ENCODE data around the gene KDM1A.

Gene KDM1A

DNA sequence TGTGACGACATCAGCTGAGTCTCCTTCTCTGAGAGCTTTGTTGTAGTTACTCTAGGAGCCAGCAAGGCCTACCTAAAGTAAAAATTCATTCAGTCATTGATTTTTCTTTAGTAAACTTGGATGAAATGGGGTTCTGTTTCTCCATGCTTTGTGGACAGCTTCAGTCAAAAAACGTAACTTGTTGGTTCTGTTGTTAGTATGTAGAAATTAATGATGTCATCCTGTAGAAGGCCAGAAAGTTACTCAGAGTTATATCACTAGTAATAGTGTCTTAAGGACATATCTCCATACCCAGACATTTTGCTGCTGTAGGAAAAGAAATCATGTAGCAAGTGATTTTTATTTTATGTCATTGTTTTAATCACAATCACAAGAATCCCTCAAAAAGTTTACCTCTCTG, 43.0 kb downstream of the KDM1A start:
- Histone ChIP-seq H3K4me3 (ENCODE audit: low read length) (no peak overlapping the region), H3K9ac (ENCODE audit: low read length) (no peak overlapping the region), H4K5ac (ENCODE audit: low read length) (no peak overlapping the region), H3K23ac (ENCODE audit: low read length) (no peak overlapping the region), H3K4me1 (ENCODE audit: control insufficient read depth, low read depth, low read length) (no peaks in the 10 kb centered on the region), H4K8ac (ENCODE audit: low read depth, low read length) (no peak overlapping the region), H2BK5ac (ENCODE audit: low read length) (no peak overlapping the region), H3K4me2 (ENCODE audit: low read length) (no peak overlapping the region), H3K79me2 (ENCODE audit: control insufficient read depth, insufficient read depth, low read length) (peaks cover 2% of the 10 kb centered on the region), H2AK5ac (ENCODE audit: low read length) (no peak overlapping the region), H3K36me3 (ENCODE audit: control insufficient read depth, insufficient read depth, low read length) (peaks cover 7% of the 10 kb centered on the region), H3K18ac (ENCODE audit: low read length) (no peak overlapping the region), H3K56ac (ENCODE audit: low read length) (no peak overlapping the region), H3K27me3 (ENCODE audit: insufficient read depth, low read length, poor library complexity) (no peaks in the 10 kb centered on the region), H2BK120ac (ENCODE audit: low read depth, low read length) (no peak overlapping the region), H3K79me1 (ENCODE audit: low read length) (peaks cover 8% of the 10 kb centered on the region), H3K4ac (ENCODE audit: low read depth, low read length) (no peak overlapping the region), H3K27ac (ENCODE audit: low read depth, low read length) (no peak overlapping the region), H2BK15ac (replicated peaks; ENCODE audit: low read depth) (no peak overlapping the region)
- no peak for DNase-seq
- WGBS (ENCODE audit: extremely low coverage, insufficient coverage, low lambda C conversion rate) = no CpG with 5 or more reads among the region's 2 CpGs

DNA sequence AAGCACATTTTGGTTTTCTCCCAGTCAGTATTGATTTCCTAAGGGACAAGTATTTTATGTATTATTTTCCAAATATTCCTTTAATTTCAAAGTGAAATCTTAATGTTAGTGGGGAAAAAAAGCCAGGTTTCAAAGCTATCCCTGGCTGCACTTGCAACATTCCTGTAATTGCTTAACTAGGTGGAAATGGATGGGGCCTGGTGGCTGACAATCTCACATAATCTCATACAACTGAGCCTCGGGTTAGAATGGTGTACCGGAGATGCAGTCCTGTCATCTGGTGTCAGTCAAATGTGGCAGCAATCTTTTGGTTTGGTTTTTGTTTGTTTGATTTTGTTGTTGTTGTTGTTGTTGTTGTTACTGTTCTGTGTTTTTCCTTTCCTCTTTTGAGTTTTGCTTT, 46.1 kb downstream of the KDM1A start:
- Histone ChIP-seq H4K8ac (ENCODE audit: low read depth, low read length) (no peak overlapping the region), H3K56ac (ENCODE audit: low read length) (no peak overlapping the region), H4K5ac (ENCODE audit: low read length) (no peak overlapping the region), H3K23ac (ENCODE audit: low read length) (no peak overlapping the region), H3K79me2 (ENCODE audit: control insufficient read depth, insufficient read depth, low read length) (peaks cover 3% of the 10 kb centered on the region), H3K4me3 (ENCODE audit: low read length) (no peak overlapping the region), H2BK15ac (replicated peaks; ENCODE audit: low read depth) (no peak overlapping the region), H3K4me2 (ENCODE audit: low read length) (no peak overlapping the region), H3K79me1 (ENCODE audit: low read length) (peaks cover 10% of the 10 kb centered on the region), H3K27ac (ENCODE audit: low read depth, low read length) (no peak overlapping the region), H3K27me3 (ENCODE audit: insufficient read depth, low read length, poor library complexity) (no peaks in the 10 kb centered on the region), H3K9ac (ENCODE audit: low read length) (no peak overlapping the region), H2AK5ac (ENCODE audit: low read length) (no peak overlapping the region), H3K4me1 (ENCODE audit: control insufficient read depth, low read depth, low read length) (no peaks in the 10 kb centered on the region), H2BK120ac (ENCODE audit: low read depth, low read length) (no peak overlapping the region), H3K36me3 (ENCODE audit: control insufficient read depth, insufficient read depth, low read length) (peaks cover 10% of the 10 kb centered on the region), H3K4ac (ENCODE audit: low read depth, low read length) (no peak overlapping the region), H3K18ac (ENCODE audit: low read length) (no peak overlapping the region), H2BK5ac (ENCODE audit: low read length) (no peak overlapping the region)
- no peak for DNase-seq
- no CpG with 5 or more reads among the region's 2 CpGs for WGBS (ENCODE audit: extremely low coverage, insufficient coverage, low lambda C conversion rate)

DNA sequence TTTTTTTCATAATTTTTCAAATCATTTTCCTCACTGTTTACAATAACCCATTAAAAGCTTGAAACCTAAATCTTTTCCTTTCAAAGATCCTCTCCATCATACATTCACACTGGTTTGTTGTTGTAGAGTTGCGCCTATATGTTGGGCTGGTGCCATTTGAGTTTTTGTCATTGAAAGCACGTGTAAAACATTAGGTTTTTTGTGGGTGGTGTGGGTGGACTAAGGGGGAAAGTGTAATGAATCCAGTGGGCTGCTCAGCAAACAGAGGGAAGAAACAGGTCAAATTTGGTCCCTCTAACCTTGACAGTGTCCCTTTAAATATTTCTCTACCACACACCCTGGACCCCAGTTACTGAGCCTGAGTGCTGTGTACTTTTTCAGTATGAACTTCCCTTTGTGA, 46.8 kb downstream of the KDM1A start:
- no peaks in the 10 kb centered on the region for H3K4me1 ChIP-seq (ENCODE audit: control insufficient read depth, low read depth, low read length)
- H4K8ac ChIP-seq (ENCODE audit: low read depth, low read length) = no peak overlapping the region
- peaks cover 3% of the 10 kb centered on the region for H3K79me2 ChIP-seq (ENCODE audit: control insufficient read depth, insufficient read depth, low read length)
- no peaks in the 10 kb centered on the region for H3K27me3 ChIP-seq (ENCODE audit: insufficient read depth, low read length, poor library complexity)
- H4K5ac ChIP-seq (ENCODE audit: low read length) = no peak overlapping the region
- no peak overlapping the region for H3K23ac ChIP-seq (ENCODE audit: low read length)
- H2BK120ac ChIP-seq (ENCODE audit: low read depth, low read length) = no peak overlapping the region
- no CpG with 5 or more reads among the region's 2 CpGs for WGBS (ENCODE audit: extremely low coverage, insufficient coverage, low lambda C conversion rate)
- no peak overlapping the region for H2AK5ac ChIP-seq (ENCODE audit: low read length)
- peaks cover 9% of the 10 kb centered on the region for H3K79me1 ChIP-seq (ENCODE audit: low read length)
- H3K9ac ChIP-seq (ENCODE audit: low read length) = no peak overlapping the region
- H3K36me3 ChIP-seq (ENCODE audit: control insufficient read depth, insufficient read depth, low read length) = peaks cover 8% of the 10 kb centered on the region
- H3K27ac ChIP-seq (ENCODE audit: low read depth, low read length) = no peak overlapping the region
- no peak overlapping the region for H3K4ac ChIP-seq (ENCODE audit: low read depth, low read length)
- no peak overlapping the region for H2BK5ac ChIP-seq (ENCODE audit: low read length)
- H3K4me2 ChIP-seq (ENCODE audit: low read length) = no peak overlapping the region
- H3K18ac ChIP-seq (ENCODE audit: low read length) = no peak overlapping the region
- H3K4me3 ChIP-seq (ENCODE audit: low read length) = no peak overlapping the region
- no peak overlapping the region for H2BK15ac ChIP-seq (replicated peaks; ENCODE audit: low read depth)
- DNase-seq = no peak
- no peak overlapping the region for H3K56ac ChIP-seq (ENCODE audit: low read length)

DNA sequence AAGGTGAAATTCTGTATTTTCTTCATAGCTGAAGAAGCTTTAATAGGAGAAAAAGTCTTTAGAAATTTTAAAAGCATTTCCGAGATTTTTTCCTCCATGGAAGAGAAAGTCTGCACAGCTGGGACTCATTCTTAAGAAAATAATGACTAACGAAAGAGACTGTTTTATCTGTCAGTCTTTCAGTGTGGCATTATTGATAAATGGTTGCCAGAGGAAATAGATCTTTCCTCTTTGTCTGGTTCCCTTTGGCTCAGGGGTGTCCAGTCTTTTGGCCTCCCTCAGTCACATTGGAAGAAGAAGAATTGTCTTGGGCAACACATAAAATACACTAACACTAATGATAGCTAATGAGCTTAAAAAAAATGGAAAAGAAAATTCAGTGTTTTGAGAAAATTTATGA, 49.9 kb downstream of the KDM1A start:
- H3K4me2 ChIP-seq (ENCODE audit: low read length) = no peak overlapping the region
- H4K8ac ChIP-seq (ENCODE audit: low read depth, low read length) = no peak overlapping the region
- H3K18ac ChIP-seq (ENCODE audit: low read length) = no peak overlapping the region
- H3K27ac ChIP-seq (ENCODE audit: low read depth, low read length) = no peak overlapping the region
- H2BK120ac ChIP-seq (ENCODE audit: low read depth, low read length) = no peak overlapping the region
- no peak overlapping the region for H2AK5ac ChIP-seq (ENCODE audit: low read length)
- peaks cover 3% of the 10 kb centered on the region for H3K79me2 ChIP-seq (ENCODE audit: control insufficient read depth, insufficient read depth, low read length)
- H2BK15ac ChIP-seq (replicated peaks; ENCODE audit: low read depth) = no peak overlapping the region
- H3K4me1 ChIP-seq (ENCODE audit: control insufficient read depth, low read depth, low read length) = no peaks in the 10 kb centered on the region
- no peaks in the 10 kb centered on the region for H3K27me3 ChIP-seq (ENCODE audit: insufficient read depth, low read length, poor library complexity)
- no peak overlapping the region for H4K5ac ChIP-seq (ENCODE audit: low read length)
- H3K56ac ChIP-seq (ENCODE audit: low read length) = no peak overlapping the region
- H3K79me1 ChIP-seq (ENCODE audit: low read length) = peaks cover 9% of the 10 kb centered on the region
- no peak overlapping the region for H3K4me3 ChIP-seq (ENCODE audit: low read length)
- H3K4ac ChIP-seq (ENCODE audit: low read depth, low read length) = no peak overlapping the region
- no peak overlapping the region for H2BK5ac ChIP-seq (ENCODE audit: low read length)
- H3K36me3 ChIP-seq (ENCODE audit: control insufficient read depth, insufficient read depth, low read length) = peaks cover 8% of the 10 kb centered on the region
- H3K9ac ChIP-seq (ENCODE audit: low read length) = no peak overlapping the region
- no peak overlapping the region for H3K23ac ChIP-seq (ENCODE audit: low read length)
- DNase-seq = no peak
- WGBS (ENCODE audit: extremely low coverage, insufficient coverage, low lambda C conversion rate) = no CpG with 5 or more reads among the region's 2 CpGs

DNA sequence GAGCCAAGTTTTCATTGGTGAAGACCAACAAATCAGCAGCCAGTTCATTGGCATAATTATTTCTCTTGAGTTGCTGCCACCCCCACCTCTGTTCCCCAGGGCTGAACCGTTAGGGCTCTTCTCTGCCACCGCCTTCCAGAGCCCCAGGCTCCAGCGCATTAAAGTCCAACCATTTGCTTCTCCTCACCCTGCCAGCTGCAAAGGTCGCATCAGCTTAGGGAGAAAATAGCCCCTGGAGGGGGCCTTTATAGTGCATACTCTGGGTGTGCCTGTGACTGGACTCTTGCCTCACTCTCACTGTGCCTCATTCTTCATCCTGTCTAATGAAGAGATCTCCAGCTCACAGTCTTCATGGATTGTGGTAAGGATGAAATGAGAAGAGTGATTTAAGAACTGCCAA, 50.4 kb downstream of the KDM1A start:
- no peak overlapping the region for H3K27ac ChIP-seq (ENCODE audit: low read depth, low read length)
- no peaks in the 10 kb centered on the region for H3K4me1 ChIP-seq (ENCODE audit: control insufficient read depth, low read depth, low read length)
- no peak overlapping the region for H3K4me2 ChIP-seq (ENCODE audit: low read length)
- peaks cover 6% of the 10 kb centered on the region for H3K79me1 ChIP-seq (ENCODE audit: low read length)
- H4K5ac ChIP-seq (ENCODE audit: low read length) = no peak overlapping the region
- H3K4me3 ChIP-seq (ENCODE audit: low read length) = no peak overlapping the region
- peaks cover 8% of the 10 kb centered on the region for H3K36me3 ChIP-seq (ENCODE audit: control insufficient read depth, insufficient read depth, low read length)
- no CpG with 5 or more reads among the region's 4 CpGs for WGBS (ENCODE audit: extremely low coverage, insufficient coverage, low lambda C conversion rate)
- no peak overlapping the region for H2BK5ac ChIP-seq (ENCODE audit: low read length)
- no peak for DNase-seq
- no peaks in the 10 kb centered on the region for H3K27me3 ChIP-seq (ENCODE audit: insufficient read depth, low read length, poor library complexity)
- H3K56ac ChIP-seq (ENCODE audit: low read length) = no peak overlapping the region
- H3K23ac ChIP-seq (ENCODE audit: low read length) = no peak overlapping the region
- no peak overlapping the region for H2AK5ac ChIP-seq (ENCODE audit: low read length)
- H2BK120ac ChIP-seq (ENCODE audit: low read depth, low read length) = no peak overlapping the region
- no peak overlapping the region for H4K8ac ChIP-seq (ENCODE audit: low read depth, low read length)
- H3K9ac ChIP-seq (ENCODE audit: low read length) = no peak overlapping the region
- no peak overlapping the region for H2BK15ac ChIP-seq (replicated peaks; ENCODE audit: low read depth)
- H3K4ac ChIP-seq (ENCODE audit: low read depth, low read length) = no peak overlapping the region
- no peak overlapping the region for H3K18ac ChIP-seq (ENCODE audit: low read length)
- H3K79me2 ChIP-seq (ENCODE audit: control insufficient read depth, insufficient read depth, low read length) = peaks cover 2% of the 10 kb centered on the region

DNA sequence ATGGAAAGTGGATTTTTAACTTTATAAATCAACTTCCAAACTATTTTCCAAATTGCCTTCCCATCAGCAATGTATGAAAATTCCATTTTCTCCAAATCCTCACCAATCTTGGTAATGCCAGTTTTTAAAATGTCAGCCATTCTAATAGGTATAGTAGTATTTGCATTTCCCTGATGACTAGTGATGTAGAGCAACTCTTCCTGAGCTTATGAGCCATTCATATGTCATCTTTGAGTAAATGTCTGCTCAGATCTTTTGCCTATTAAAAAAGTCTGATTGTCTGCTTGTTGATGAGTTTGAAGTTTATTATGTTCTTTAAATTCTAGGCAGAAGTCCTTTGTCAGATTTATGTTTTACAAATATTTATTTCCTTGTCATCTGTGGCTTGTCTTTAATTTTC, 54.7 kb downstream of the KDM1A start:
- peaks cover 11% of the 10 kb centered on the region for H3K36me3 ChIP-seq (ENCODE audit: control insufficient read depth, insufficient read depth, low read length)
- H3K79me1 ChIP-seq (ENCODE audit: low read length) = no peaks in the 10 kb centered on the region
- DNase-seq = no peak

More for the DNA sequence above, 54.7 kb downstream of the KDM1A start:
- Histone ChIP-seq H3K18ac (ENCODE audit: low read length) (no peak overlapping the region), H3K4me3 (ENCODE audit: low read length) (no peak overlapping the region), H3K4ac (ENCODE audit: low read depth, low read length) (no peak overlapping the region), H3K23ac (ENCODE audit: low read length) (no peak overlapping the region), H3K9ac (ENCODE audit: low read length) (no peak overlapping the region), H4K5ac (ENCODE audit: low read length) (no peak overlapping the region), H3K56ac (ENCODE audit: low read length) (no peak overlapping the region), H3K27ac (ENCODE audit: low read depth, low read length) (no peak overlapping the region), H3K4me1 (ENCODE audit: control insufficient read depth, low read depth, low read length) (no peaks in the 10 kb centered on the region), H2BK5ac (ENCODE audit: low read length) (no peak overlapping the region), H3K79me2 (ENCODE audit: control insufficient read depth, insufficient read depth, low read length) (no peaks in the 10 kb centered on the region), H4K8ac (ENCODE audit: low read depth, low read length) (no peak overlapping the region), H2AK5ac (ENCODE audit: low read length) (no peak overlapping the region), H3K27me3 (ENCODE audit: insufficient read depth, low read length, poor library complexity) (no peaks in the 10 kb centered on the region), H3K4me2 (ENCODE audit: low read length) (no peak overlapping the region), H2BK15ac (replicated peaks; ENCODE audit: low read depth) (no peak overlapping the region), H2BK120ac (ENCODE audit: low read depth, low read length) (no peak overlapping the region)
